SK-N-SH treated with all-trans-retinoic acid at 6 μM for 48 hours (cell line): ENCODE results near the gene RILPL1.

Experiments used
- ARNTL ChIP-seq: fragments of 450-650 bp; formaldehyde crosslinking; IDR thresholded peaks from 2 replicates; pipeline ENCODE4 v1.5.0; 2020; ENCODE audit warnings: low read depth, mild to moderate bottlenecking, moderate library complexity, borderline replicate concordance
- OSR1 ChIP-seq: fragments of 250-450 bp; sonication (Bioruptor Pico); IDR thresholded peaks from 2 replicates; pipeline ENCODE4 v1.8.0; 2022; ENCODE audit warnings: moderate library complexity, mild to moderate bottlenecking, inconsistent platforms
- ZFP30 ChIP-seq: fragments of 450-650 bp; formaldehyde crosslinking; IDR thresholded peaks from 2 replicates; pipeline ENCODE4 v1.5.0; 2022; ENCODE audit warnings: mild to moderate bottlenecking, moderate library complexity
- TF ChIP-seq, protein P1 (sequence below): fragments of 250-450 bp; sonication (Bioruptor Pico); IDR thresholded peaks from 2 replicates; pipeline ENCODE4 v1.8.0; 2021; ENCODE audit warnings: low read depth, mild to moderate bottlenecking, moderate library complexity, borderline replicate concordance
- TF ChIP-seq, protein P2 (sequence below): fragments of 250-450 bp; sonication (Bioruptor Pico); IDR thresholded peaks from 2 replicates; pipeline ENCODE4 v1.5.1; 2020; ENCODE audit warnings: low read depth, mild to moderate bottlenecking, moderate library complexity

DNA sequence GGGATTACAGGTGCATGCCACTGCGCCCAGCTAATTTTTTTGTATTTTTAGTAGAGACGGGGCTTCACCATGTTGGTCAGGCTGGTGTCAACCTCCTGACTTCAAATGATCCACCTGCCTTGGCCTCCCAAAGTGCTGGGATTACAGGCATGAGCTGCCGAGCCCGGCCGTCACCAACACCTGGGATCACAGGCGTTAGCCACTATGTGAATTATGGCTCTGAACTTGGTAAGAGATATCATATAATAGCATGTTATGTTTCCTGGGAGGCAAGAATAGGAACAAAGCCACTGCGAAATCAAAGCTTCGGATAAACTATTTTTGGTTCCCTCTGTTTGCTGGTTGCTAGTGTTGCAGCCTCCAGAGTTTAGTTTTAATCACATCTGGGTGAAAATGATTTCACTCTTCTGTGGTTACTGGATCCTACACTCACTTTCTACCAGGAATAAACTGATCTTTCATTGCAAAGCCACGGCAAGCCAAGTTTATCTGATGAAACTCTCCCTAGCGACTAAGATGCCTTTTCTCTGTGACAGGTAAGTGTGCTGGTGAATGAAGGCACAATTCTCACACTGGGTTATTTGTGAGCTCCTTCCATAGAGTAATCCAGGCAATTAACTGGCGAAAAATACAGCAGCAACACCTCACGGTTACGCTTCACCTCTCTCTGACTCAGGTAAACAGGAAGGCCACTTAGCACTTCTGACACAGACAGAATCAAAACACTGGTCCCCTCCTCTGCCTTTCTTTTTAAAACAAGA, 58.9 kb downstream of the RILPL1 start:
- TF ChIP-seq ARNTL (CRISPR knock-in tag): no peak
- TF ChIP-seq, protein P1, sequence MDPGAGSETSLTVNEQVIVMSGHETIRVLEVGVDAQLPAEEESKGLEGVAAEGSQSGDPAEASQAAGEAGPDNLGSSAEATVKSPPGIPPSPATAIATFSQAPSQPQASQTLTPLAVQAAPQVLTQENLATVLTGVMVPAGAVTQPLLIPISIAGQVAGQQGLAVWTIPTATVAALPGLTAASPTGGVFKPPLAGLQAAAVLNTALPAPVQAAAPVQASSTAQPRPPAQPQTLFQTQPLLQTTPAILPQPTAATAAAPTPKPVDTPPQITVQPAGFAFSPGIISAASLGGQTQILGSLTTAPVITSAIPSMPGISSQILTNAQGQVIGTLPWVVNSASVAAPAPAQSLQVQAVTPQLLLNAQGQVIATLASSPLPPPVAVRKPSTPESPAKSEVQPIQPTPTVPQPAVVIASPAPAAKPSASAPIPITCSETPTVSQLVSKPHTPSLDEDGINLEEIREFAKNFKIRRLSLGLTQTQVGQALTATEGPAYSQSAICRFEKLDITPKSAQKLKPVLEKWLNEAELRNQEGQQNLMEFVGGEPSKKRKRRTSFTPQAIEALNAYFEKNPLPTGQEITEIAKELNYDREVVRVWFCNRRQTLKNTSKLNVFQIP: no peak
- TF ChIP-seq, protein P2, sequence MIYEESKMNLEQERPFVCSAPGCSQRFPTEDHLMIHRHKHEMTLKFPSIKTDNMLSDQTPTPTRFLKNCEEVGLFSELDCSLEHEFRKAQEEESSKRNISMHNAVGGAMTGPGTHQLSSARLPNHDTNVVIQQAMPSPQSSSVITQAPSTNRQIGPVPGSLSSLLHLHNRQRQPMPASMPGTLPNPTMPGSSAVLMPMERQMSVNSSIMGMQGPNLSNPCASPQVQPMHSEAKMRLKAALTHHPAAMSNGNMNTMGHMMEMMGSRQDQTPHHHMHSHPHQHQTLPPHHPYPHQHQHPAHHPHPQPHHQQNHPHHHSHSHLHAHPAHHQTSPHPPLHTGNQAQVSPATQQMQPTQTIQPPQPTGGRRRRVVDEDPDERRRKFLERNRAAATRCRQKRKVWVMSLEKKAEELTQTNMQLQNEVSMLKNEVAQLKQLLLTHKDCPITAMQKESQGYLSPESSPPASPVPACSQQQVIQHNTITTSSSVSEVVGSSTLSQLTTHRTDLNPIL (CRISPR knock-in tag): no peak
- TF ChIP-seq OSR1: no peak
- TF ChIP-seq ZFP30 (CRISPR knock-in tag): no peak
